HG03342 (cell line): ENCODE data around the gene CTSF.
A peak's percentile ranks its signal among the peaks of the same experiment; 100 is the strongest.
"Not testable (repeated sequence)": the region's sequence is repeated elsewhere in the genome, so short reads cannot be mapped to it uniquely, and the experiment has no call there.

ENCODE experiments used
- ATAC-seq: cut with Tn5 transposase; IDR thresholded peaks from one replicate; pipeline ENCODE4 v1.9.1; 2021; ENCODE audit warnings: mild to moderate bottlenecking, moderate library complexity; ENCODE audit not compliant: unreplicated experiment

CTSF gene

GRCh38 chr11:66559866-66560676 is 8.3 kb downstream of the CTSF start:
- no peak for ATAC-seq

GRCh38 chr11:66559142-66559865 is 9.1 kb downstream of the CTSF start:
- ATAC-seq, result no peak

GRCh38 chr11:66557733-66558326 is 10.6 kb downstream of the CTSF start:
- no peak for ATAC-seq

- no peak for ATAC-seq
Measured at GRCh38 chr11:66556086-66556485, 12.3 kb downstream of the CTSF start.

GRCh38 chr11:66555416-66555815 is 13.0 kb downstream of the CTSF start:
- ATAC-seq, result no peak

- ATAC-seq, result no peak
Measured at GRCh38 chr11:66554602-66555001, 13.8 kb downstream of the CTSF start.

GRCh38 chr11:66550887-66551286 is 17.5 kb downstream of the CTSF start:
- ATAC-seq, result no peak

GRCh38 chr11:66549696-66550095 is 18.7 kb downstream of the CTSF start:
- no peak for ATAC-seq

GRCh38 chr11:66548774-66549630 is 19.4 kb downstream of the CTSF start:
- no peak for ATAC-seq

GRCh38 chr11:66548041-66548440 is 20.4 kb downstream of the CTSF start:
- ATAC-seq, result no peak

- ATAC-seq, result no peak
Measured at GRCh38 chr11:66547662-66548009, 20.8 kb downstream of the CTSF start.

- no peak for ATAC-seq
Measured at GRCh38 chr11:66546966-66547661, 21.3 kb downstream of the CTSF start.

- ATAC-seq, result no peak
Measured at GRCh38 chr11:66546368-66546965, 21.9 kb downstream of the CTSF start, which contains the start of gene ACTN3. Gene ACTN3, plus strand, starts transcription at chr11:66546903. Its CDS starts 35 bp downstream, at chr11:66546938.

GRCh38 chr11:66545701-66546367 is 22.6 kb downstream of the CTSF start, which contains the start of gene ZDHHC24:
Gene ZDHHC24, minus strand, starts transcription at chr11:66546048. Its CDS starts 45 bp downstream, at chr11:66546003.
- ATAC-seq, result peak; percentile 79

- not testable (repeated sequence) for ATAC-seq
Measured at GRCh38 chr11:66544952-66545351, 23.5 kb downstream of the CTSF start.

- no peak for ATAC-seq
Measured at GRCh38 chr11:66543263-66544107, 24.9 kb downstream of the CTSF start.

GRCh38 chr11:66542362-66542761 is 26.0 kb downstream of the CTSF start:
- ATAC-seq, result no peak

GRCh38 chr11:66541892-66542291 is 26.5 kb downstream of the CTSF start:
- ATAC-seq, result no peak
